GM18867 (cell line): Measurements from ENCODE around the gene PSMB10.
A peak's percentile ranks its signal among the peaks of the same experiment; 100 is the strongest.

Source experiments
- ATAC-seq: cut with Tn5 transposase; IDR thresholded peaks from one replicate; pipeline ENCODE4 v1.9.1; 2021; ENCODE audit warnings: mild to moderate bottlenecking, moderate library complexity; ENCODE audit not compliant: unreplicated experiment

Gene PSMB10

DNA sequence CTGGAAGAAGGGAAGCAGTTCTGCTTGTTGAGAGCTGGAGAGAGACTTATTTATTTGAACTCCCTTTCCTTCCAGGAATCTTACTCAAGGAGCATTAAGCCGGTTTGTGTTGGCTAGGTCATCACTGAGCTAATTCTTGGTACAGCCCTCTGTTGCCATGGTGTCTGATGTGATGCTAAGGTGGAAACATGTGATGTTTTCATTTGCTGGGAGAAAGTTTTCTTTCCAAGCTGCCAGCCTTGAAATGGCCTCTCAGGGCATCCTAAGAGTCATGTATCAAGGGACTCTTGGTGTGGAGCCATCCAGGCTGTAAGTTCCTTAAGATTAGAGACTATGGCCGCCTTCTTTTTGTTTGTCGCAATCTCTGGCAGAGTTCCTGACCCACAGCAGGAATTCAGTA lies 39.4 kb downstream of the PSMB10 start:
- ATAC-seq, result no peak

DNA sequence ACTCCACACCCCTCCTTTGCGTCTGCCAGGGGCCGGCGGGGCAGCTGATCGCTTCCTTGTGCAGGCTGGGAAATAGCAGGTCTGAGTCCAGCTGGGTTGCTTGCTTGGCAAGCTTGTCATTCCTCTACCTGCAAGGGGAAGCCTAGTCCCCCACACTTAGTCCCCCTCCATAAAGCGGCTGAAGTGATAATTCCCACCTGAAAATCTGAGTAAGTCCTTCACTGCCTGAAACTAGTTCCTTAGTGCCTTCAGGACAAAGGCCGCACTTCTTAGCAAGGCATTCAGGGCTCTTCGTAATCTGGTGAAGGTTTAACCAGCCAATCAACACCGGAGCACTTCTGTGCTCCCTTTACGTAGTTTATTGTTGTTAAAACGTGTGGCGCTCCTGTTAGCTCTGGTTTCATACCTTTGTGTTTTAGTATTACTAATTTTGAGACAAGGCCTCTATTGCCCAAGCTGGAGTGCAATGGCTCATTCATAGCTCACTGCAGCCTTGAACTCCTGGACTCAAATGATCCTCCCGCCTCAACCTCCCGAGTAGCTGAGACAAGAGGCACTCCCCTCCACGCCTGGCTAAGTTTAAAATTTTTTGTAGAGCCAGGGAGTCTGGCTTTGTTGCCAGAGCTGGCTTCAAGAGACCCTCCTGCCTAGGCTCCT lies 42.8 kb downstream of the PSMB10 start:
- ATAC-seq, result no peak

DNA sequence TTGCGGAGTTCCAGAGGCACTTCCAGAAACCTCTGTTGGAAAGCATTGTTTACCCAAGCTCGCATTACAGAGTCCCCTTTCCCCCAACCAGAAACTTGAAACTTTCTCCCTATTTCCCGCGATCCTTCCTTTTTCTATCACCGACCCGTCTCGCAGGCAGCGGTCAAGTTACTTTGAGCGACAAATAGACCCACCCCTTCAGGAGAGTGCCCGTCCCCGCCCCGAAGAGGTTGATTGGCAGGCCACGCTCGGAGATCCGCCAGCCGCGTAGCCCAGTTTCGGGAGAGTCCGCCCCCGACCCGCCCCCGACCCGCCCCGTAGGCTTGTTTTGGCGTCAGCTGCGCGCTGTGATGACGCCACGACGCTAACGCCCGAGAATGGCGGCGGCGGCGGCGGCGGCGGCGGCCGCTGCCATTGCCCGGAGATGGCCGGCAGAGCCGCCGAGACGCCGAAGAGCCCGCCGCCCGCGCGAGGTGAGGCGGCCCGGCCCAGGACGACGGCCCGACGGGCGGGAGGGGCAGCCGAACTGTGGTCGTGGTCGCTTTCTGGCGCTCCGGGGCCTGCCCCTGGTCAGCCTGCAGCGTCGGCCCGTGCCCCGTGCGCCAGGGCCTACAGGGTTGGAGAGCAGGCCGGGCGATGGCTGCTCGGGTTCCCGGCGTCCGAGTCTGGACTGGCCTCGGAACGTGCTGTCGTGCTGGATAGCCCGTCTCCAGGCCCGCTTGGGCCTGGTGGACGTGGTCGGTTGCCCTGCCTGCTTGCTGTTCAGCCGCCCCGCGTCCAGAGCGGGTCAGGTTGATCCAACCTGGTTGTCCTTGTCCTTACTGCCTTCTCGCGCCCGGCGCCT lies 43.5 kb downstream of the PSMB10 start, which contains the start of gene PSKH1:
Gene PSKH1, plus strand, starts transcription at position 356 of the 844 bp plus-strand sequence. CDS start 15,496 bp downstream, outside the sequence.
- ATAC-seq, result peak; percentile 81

DNA sequence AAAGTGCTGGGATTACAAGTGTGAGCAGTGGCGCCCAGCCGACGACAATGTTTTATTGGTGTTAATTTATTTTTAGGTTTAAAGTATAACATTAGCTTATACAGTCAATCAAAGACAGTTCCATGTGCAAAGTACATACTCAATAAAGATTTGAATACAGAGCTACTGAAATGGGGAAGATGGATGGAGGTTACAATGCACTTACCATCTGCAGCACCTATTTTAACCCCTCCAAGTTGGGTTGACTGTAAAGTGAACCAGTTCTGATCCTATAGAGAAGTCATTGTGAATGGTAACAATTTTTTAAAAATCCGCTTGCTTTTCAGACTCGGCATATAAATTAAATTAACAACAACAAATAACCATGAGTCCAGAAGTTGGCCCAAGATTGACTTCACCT lies 44.3 kb downstream of the PSMB10 start:
- no peak for ATAC-seq

GRCh38 chr16:67888331-67888730 lies 48.3 kb downstream of the PSMB10 start:
- ATAC-seq, result no peak

DNA sequence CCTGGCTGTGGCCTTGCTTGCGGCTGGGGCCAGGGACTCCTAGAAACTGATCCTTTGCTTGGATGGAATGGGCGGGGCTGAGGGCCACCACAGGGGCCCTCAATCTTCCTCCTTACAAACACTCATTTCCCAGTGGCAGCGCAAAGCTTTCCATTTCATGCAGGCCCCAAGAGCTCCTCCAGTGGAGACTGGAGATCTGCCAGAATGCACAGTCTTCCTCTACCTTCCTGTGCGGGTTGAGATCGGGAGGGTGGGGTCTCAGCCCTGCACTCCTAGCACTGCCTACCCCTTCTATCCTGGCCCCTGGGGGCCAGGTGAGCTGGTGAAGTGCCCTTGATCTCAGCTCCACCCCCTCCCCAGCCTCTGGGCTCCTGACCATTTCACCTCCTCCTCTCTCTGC lies 50.3 kb downstream of the PSMB10 start:
- no peak for ATAC-seq

DNA sequence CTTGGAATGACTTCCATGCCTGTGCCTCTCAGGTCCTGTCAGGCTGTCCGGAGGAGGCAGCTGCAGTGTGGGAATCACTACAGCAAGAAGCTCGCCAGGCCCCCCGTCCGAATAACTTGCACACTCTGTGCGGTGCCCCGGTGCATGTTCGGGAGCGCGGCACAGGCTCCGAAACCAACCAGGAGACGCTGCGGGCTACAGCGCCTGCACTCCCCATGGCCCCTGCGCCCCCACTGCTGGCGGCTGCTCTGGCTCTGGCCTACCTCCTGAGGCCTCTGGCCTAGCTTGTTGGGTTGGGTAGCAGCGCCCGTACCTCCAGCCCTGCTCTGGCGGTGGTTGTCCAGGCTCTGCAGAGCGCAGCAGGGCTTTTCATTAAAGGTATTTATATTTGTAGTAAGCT lies 50.7 kb downstream of the PSMB10 start:
- no peak for ATAC-seq

GRCh38 chr16:67885545-67885944 lies 51.1 kb downstream of the PSMB10 start:
- no peak for ATAC-seq

DNA sequence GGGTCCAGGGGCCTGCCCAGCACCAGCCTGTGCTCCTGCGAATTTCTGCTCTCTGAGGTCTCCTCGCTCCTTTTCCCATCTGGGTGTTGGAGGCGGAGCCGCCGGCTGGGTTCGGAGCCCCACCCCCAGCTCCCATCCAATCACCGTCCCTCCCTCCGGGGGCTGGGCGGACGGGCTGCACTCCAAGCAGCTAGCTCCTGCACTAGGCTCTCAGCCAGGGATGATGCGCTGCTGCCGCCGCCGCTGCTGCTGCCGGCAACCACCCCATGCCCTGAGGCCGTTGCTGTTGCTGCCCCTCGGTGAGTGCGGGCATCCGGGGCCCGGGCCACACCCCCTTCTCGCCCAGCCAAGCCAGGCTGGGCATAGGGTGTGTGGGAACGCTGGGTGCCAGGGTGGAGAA lies 52.0 kb downstream of the PSMB10 start, which contains the start of gene NRN1L:
Gene NRN1L, plus strand, starts transcription at position 202 of the 400 bp plus-strand sequence. Its CDS starts 19 bp downstream, at position 221.
- ATAC-seq, result no peak
